SK-N-SH (cell line): Measurements from ENCODE around the gene SNN. TPM values are rescaled to one million over a fixed set of nuclear protein-coding genes. Genes with fewer than 3 reads are reported as not detected.

Experiments used
- CTCF ChIA-PET: fragments of 300-600, 350-600 bp; formaldehyde crosslinking; extraction: SDS; loops from one replicate; lab custom pipeline; 2021; lab: Yijun Ruan, JAX
- POLR2A ChIA-PET: fragments of 350-600 bp; sonication (Branson Sonifier 250); formaldehyde crosslinking; extraction: SDS; loops from one replicate; lab custom pipeline; 2020; ENCODE audit warnings: antibody characterized with exemption, inconsistent platforms; lab: Yijun Ruan, JAX
- DNase-seq: peaks from one replicate; pipeline ENCODE4 v3.0.0; 2012
- H2AFZ ChIP-seq: fragments of 200-600 bp; sonication (generic); 2 replicates; pipeline ENCODE4 v1.8.1; 2016; ENCODE audit warnings: antibody characterized with exemption, mild to moderate bottlenecking, low read depth
- H3F3A ChIP-seq: fragments of 200-600 bp; sonication (generic); replicated peaks from 2 replicates; pipeline ENCODE3; 2016; ENCODE audit warnings: antibody characterized with exemption, mild to moderate bottlenecking; ENCODE audit not compliant: insufficient read depth
- H3K27ac ChIP-seq, 2 experiments: fragments of 200-500 bp in 1 of 2; fragments of 200-600 bp in 1 of 2; sonication (Bioruptor generic) in 1 of 2; sonication (generic), shearing (Covaris generic) in 1 of 2; 2 replicates each; pipeline versions ENCODE4 v1.5.1 to v1.6.1; 2014 to 2016; ENCODE audit warnings: low read depth in 2 of 2, inconsistent platforms in 1 of 2, low read length in 1 of 2, mild to moderate bottlenecking in 1 of 2, mixed read lengths in 1 of 2
- H3K27me3 ChIP-seq: fragments of 200-600 bp; sonication (generic), shearing (Covaris generic); 2 replicates; pipeline ENCODE4 v1.6.1; 2016; ENCODE audit warnings: mixed run types; ENCODE audit not compliant: insufficient read depth
- H3K36me3 ChIP-seq, 2 experiments: fragments of 200-500 bp in 1 of 2; fragments of 200-600 bp in 1 of 2; sonication (Bioruptor generic) in 1 of 2; sonication (generic) in 1 of 2; replicated peaks in 1 of 2; 2 replicates each; pipeline versions ENCODE3 to v1.5.1; 2014 to 2016; ENCODE audit warnings: low read length in 1 of 2, mild to moderate bottlenecking in 1 of 2; ENCODE audit not compliant: insufficient read depth in 2 of 2, control insufficient read depth in 1 of 2
- H3K4me1 ChIP-seq, 2 experiments: fragments of 200-500 bp in 1 of 2; fragments of 200-600 bp in 1 of 2; sonication (Bioruptor generic) in 1 of 2; sonication (generic), shearing (Covaris generic) in 1 of 2; 2 replicates each; pipeline versions ENCODE4 v1.5.1 to v1.6.1; 2014 to 2016; ENCODE audit warnings: low read depth in 1 of 2, low read length in 1 of 2, mixed run types in 1 of 2; ENCODE audit not compliant: insufficient read depth in 2 of 2, control insufficient read depth in 1 of 2
- H3K4me2 ChIP-seq: fragments of 200-600 bp; sonication (generic), shearing (Covaris generic); 2 replicates; pipeline ENCODE4 v1.6.1; 2017; ENCODE audit warnings: mixed run types
- H3K4me3 ChIP-seq, 2 experiments: fragments of 200-500 bp in 1 of 2; fragments of 200-600 bp in 1 of 2; sonication (Bioruptor generic) in 1 of 2; sonication (generic), shearing (Covaris generic) in 1 of 2; 2 replicates each; pipeline versions ENCODE4 v1.5.1 to v1.8.1; 2014 to 2016; ENCODE audit warnings: low read depth in 2 of 2, inconsistent platforms in 1 of 2, low read length in 1 of 2, mild to moderate bottlenecking in 1 of 2, mixed read lengths in 1 of 2, moderate library complexity in 1 of 2
- H3K79me2 ChIP-seq: fragments of 200-600 bp; sonication (generic); 2 replicates; pipeline ENCODE4 v1.8.1; 2017; ENCODE audit warnings: mild to moderate bottlenecking; ENCODE audit not compliant: insufficient read depth
- H3K9ac ChIP-seq: fragments of 200-600 bp; sonication (generic); 2 replicates; pipeline ENCODE4 v1.6.1; 2017; ENCODE audit warnings: mixed run types
- H3K9me2 ChIP-seq: fragments of 200-600 bp; sonication (generic); 2 replicates; pipeline ENCODE4 v1.6.1; 2017; ENCODE audit warnings: mixed run types
- H3K9me3 ChIP-seq: fragments of 200-600 bp; sonication (generic); 2 replicates; pipeline ENCODE4 v1.6.1; 2017; ENCODE audit warnings: mixed run types, mild to moderate bottlenecking, moderate library complexity
- H4K20me1 ChIP-seq: fragments of 200-600 bp; sonication (generic); 2 replicates; pipeline ENCODE4 v1.6.1; 2017; ENCODE audit warnings: mild to moderate bottlenecking, mixed run types; ENCODE audit not compliant: insufficient read depth
- FOSL2 ChIP-seq: IDR thresholded peaks from 2 replicates; pipeline ENCODE4 v1.4.0; 2012; ENCODE audit warnings: low read depth, mild to moderate bottlenecking, moderate library complexity, borderline replicate concordance
- GATA2 ChIP-seq: sonication (generic); formaldehyde crosslinking; IDR thresholded peaks from 2 replicates; pipeline ENCODE4 v1.5.0; 2020; ENCODE audit warnings: mild to moderate bottlenecking, missing genetic modification reagents
- JUND ChIP-seq: IDR thresholded peaks from 2 replicates; pipeline ENCODE4 v1.4.0; 2012
- MEF2A ChIP-seq: IDR thresholded peaks from 2 replicates; pipeline ENCODE4 v1.4.0; 2012; ENCODE audit warnings: low read depth, borderline replicate concordance
- MXI1 ChIP-seq: IDR thresholded peaks from 2 replicates; pipeline ENCODE4 v1.6.1; 2012; ENCODE audit warnings: mild to moderate bottlenecking, low read depth, low read length, improper control_type of control experiment
- NRF1 ChIP-seq: IDR thresholded peaks from 2 replicates; pipeline ENCODE4 v1.6.1; 2012; ENCODE audit warnings: low read depth, mild to moderate bottlenecking, low read length
- RAD21 ChIP-seq: IDR thresholded peaks from 2 replicates; pipeline ENCODE4 v1.6.1; 2012; ENCODE audit warnings: mild to moderate bottlenecking, low read length
- RXRA ChIP-seq: IDR thresholded peaks from 2 replicates; pipeline ENCODE4 v1.4.0; 2012; ENCODE audit warnings: low read depth, mild to moderate bottlenecking, borderline replicate concordance
- SMC3 ChIP-seq: IDR thresholded peaks from 2 replicates; pipeline ENCODE4 v1.6.1; 2012; ENCODE audit warnings: low read depth, low read length, improper control_type of control experiment
- TAF1 ChIP-seq: IDR thresholded peaks from 2 replicates; pipeline ENCODE4 v1.6.1; 2012; ENCODE audit warnings: low read depth, mild to moderate bottlenecking, low read length, moderate library complexity, borderline replicate concordance
- TEAD4 ChIP-seq: IDR thresholded peaks from 2 replicates; pipeline ENCODE4 v1.4.0; 2012; ENCODE audit warnings: mild to moderate bottlenecking, borderline replicate concordance; ENCODE audit not compliant: insufficient read depth
- WGBS: methylation state at CpG from one replicate; pipeline ENCODE4 v1.1.6; 2017; ENCODE audit warnings: low lambda C conversion rate; 5-methylcytosine and 5-hydroxymethylcytosine counted together
- polyA plus RNA-seq, 3 experiments: library from polyadenylated mRNA; depleted of rRNA; stranded (reverse); fragments of >200 nt; gene quantifications; 2 replicates each; pipeline ENCODE4 v1.2.3, GENCODE V29; 2012
- TF ChIP-seq, protein P1 (sequence below): fragments of 150-350 bp; IDR thresholded peaks from 2 replicates; pipeline ENCODE4 v1.6.1; 2017; ENCODE audit warnings: antibody characterized with exemption, low read length, low read depth, borderline replicate concordance
- TF ChIP-seq, protein P2 (sequence below): IDR thresholded peaks from 2 replicates; pipeline ENCODE4 v1.4.0; 2012; ENCODE audit warnings: low read depth, borderline replicate concordance

The SNN gene
- polyA plus RNA-seq, 1 of the 3 experiments (the other 2 are of a cell fraction) = 15.4 TPM

DNA sequence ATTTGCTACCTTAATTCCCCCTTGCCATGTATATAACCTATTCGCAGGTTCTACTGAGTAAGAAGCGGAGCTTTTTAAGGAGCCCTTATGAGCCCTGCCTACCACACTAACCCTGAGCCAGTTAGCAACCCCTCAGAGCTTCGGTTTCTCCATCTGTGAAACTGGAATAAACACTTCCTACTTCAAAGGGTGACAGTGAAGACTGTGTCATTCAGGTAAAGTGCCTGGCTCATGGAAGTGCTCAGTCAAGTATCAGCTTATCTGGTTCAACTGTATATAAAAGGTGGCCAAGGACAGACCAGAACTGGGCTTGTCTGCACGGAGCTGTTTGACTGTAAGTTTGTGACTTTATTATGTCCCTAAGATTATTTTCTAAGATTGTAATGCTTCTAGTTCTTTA is 43.4 kb downstream of the SNN start:
- POLR2A ChIA-PET = interaction anchor here (1.2 kb wide), 1 partner anchor 44 kb away, joined by 3 read pairs; no protein-coding TSS in a partner anchor
- Histone ChIP-seq H3F3A (peaks cover 20% of the 10 kb centered on the region), H3K9me3 (no peaks in the 10 kb centered on the region), H3K9me2 (no peaks in the 10 kb centered on the region), H3K79me2 (peaks cover 40% of the 10 kb centered on the region), H3K4me2 (no peak overlapping the region), H2AFZ (no peak overlapping the region), H3K27ac (no peak overlapping the region), H3K9ac (no peak overlapping the region), H3K4me3 (no peak overlapping the region), H3K36me3 (peaks cover 20 to 60% of the 10 kb centered on the region in 2 experiments), H4K20me1 (peaks cover 7% of the 10 kb centered on the region; the same call in 1 of the 2 replicates), H3K27me3 (no peaks in the 10 kb centered on the region), H3K4me1 (peaks cover 0 to 6% of the 10 kb centered on the region in 2 experiments; a peak in 1 of 4 replicates)
- no peak for DNase-seq
- 97% methylated on average over 4 of the region's 4 CpGs for WGBS
- CTCF ChIA-PET = interaction anchor here (0.8 to 7.5 kb wide), 3 partner anchors 305 to 321 kb away, joined by 4 to 103 read pairs (median 8); no protein-coding TSS in a partner anchor
- no peak for TF ChIP-seq SMC3
- TF ChIP-seq TAF1 = no peak
- no peak for TF ChIP-seq MXI1
- TF ChIP-seq, protein P1, sequence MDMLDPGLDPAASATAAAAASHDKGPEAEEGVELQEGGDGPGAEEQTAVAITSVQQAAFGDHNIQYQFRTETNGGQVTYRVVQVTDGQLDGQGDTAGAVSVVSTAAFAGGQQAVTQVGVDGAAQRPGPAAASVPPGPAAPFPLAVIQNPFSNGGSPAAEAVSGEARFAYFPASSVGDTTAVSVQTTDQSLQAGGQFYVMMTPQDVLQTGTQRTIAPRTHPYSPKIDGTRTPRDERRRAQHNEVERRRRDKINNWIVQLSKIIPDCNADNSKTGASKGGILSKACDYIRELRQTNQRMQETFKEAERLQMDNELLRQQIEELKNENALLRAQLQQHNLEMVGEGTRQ = no peak
- TF ChIP-seq TEAD4 = no peak
- no peak for TF ChIP-seq GATA2
- no peak for TF ChIP-seq FOSL2
- TF ChIP-seq NRF1 = no peak
- no peak for TF ChIP-seq MEF2A
- no peak for TF ChIP-seq RXRA
- no peak for TF ChIP-seq JUND
- no peak for TF ChIP-seq RAD21

DNA sequence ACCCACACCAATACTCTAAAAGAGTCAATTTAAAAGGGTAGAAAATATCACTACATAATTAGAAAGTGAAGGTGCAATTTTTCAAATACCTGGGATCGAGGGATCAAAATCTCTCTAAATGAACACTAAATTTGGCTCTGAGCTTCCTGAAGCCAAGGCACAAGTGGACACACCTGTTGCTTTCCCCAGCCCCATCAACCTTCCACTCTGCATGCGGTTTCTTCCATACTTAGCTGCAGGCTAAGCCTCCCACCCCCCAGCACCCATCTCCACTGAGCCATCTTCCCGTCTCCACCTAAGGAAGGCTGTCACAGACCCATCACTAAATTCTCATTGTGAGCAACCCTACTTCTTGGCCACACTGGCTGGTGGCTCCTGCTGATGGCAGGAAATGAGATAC is 43.9 kb downstream of the SNN start:
- POLR2A ChIA-PET = interaction anchor here (1.2 kb wide), 1 partner anchor 45 kb away, joined by 8 read pairs; no protein-coding TSS in a partner anchor
- CTCF ChIA-PET = interaction anchor here (0.8 to 7.5 kb wide), 3 partner anchors 305 to 321 kb away, joined by 4 to 103 read pairs (median 8); no protein-coding TSS in a partner anchor
- WGBS = 95% methylated on average over 3 of the region's 3 CpGs
- no peaks in the 10 kb centered on the region for H3K27me3 ChIP-seq
- no peak overlapping the region for H2AFZ ChIP-seq
- peaks cover 20% of the 10 kb centered on the region for H3F3A ChIP-seq
- no peak overlapping the region for H3K4me2 ChIP-seq
- H3K9me2 ChIP-seq = no peaks in the 10 kb centered on the region
- H3K9ac ChIP-seq = no peak overlapping the region
- H3K27ac ChIP-seq = no peak overlapping the region
- H3K9me3 ChIP-seq = no peaks in the 10 kb centered on the region
- peaks cover 0 to 6% of the 10 kb centered on the region in 2 experiments; a peak in 1 of 4 replicates for H3K4me1 ChIP-seq
- H3K79me2 ChIP-seq = peaks cover 40% of the 10 kb centered on the region
- no peak overlapping the region for H3K4me3 ChIP-seq
- no peak for DNase-seq
- TF ChIP-seq, protein P2, sequence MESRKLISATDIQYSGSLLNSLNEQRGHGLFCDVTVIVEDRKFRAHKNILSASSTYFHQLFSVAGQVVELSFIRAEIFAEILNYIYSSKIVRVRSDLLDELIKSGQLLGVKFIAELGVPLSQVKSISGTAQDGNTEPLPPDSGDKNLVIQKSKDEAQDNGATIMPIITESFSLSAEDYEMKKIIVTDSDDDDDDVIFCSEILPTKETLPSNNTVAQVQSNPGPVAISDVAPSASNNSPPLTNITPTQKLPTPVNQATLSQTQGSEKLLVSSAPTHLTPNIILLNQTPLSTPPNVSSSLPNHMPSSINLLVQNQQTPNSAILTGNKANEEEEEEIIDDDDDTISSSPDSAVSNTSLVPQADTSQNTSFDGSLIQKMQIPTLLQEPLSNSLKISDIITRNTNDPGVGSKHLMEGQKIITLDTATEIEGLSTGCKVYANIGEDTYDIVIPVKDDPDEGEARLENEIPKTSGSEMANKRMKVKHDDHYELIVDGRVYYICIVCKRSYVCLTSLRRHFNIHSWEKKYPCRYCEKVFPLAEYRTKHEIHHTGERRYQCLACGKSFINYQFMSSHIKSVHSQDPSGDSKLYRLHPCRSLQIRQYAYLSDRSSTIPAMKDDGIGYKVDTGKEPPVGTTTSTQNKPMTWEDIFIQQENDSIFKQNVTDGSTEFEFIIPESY = no peak
- no peak for TF ChIP-seq RXRA
- TF ChIP-seq, all 33 proteins: peak for 0
- H4K20me1 ChIP-seq = peaks cover 7% of the 10 kb centered on the region; the same call in 1 of the 2 replicates
- peaks cover 22 to 61% of the 10 kb centered on the region in 2 experiments for H3K36me3 ChIP-seq
